Bronchial epithelial cell (primary cell): Measurements from ENCODE around the gene LRP2. TPM values are rescaled to one million over a fixed set of nuclear protein-coding genes. Genes with fewer than 3 reads are reported as not detected.

Experiments
- DNase-seq: peaks from one replicate; pipeline ENCODE4 v3.0.0-alpha.2; 2010; ENCODE audit warnings: low read depth
- FAIRE-seq: peaks from 2 replicates; lab custom pipeline; 2011; peaks lifted over from hg19 to GRCh38; lab: Jason Lieb, UNC
- H3K27me3 ChIP-seq: 2 replicates; pipeline ENCODE4 v1.5.1; 2011; ENCODE audit warnings: low read length; ENCODE audit not compliant: control insufficient read depth, insufficient read depth
- H3K36me3 ChIP-seq: 2 replicates; pipeline ENCODE4 v1.5.1; 2011; ENCODE audit warnings: low read length; ENCODE audit not compliant: control insufficient read depth, insufficient read depth
- H3K4me3 ChIP-seq: 2 replicates; pipeline ENCODE4 v1.5.1; 2011; ENCODE audit warnings: mild to moderate bottlenecking, low read depth, low read length, control low read depth
- CTCF ChIP-seq: IDR thresholded peaks from 2 replicates; pipeline ENCODE4 v1.5.1; 2011; ENCODE audit warnings: mild to moderate bottlenecking, moderate library complexity, low read length, control low read depth, inconsistent platforms; ENCODE audit not compliant: insufficient read depth, severe bottlenecking
- total RNA-seq: library from RNA; depleted of rRNA; stranded (reverse); fragments of >200 nt; gene quantifications from 2 replicates; pipeline ENCODE4 v1.2.1, GENCODE V29; 2014

The LRP2 gene
- total RNA-seq, 1 donor from 2014 or later: not detected

GRCh38 chr2:169237286-169237685 lies 125.0 kb downstream of the LRP2 start:
- no peak for TF ChIP-seq CTCF
- DNase-seq (no peak), FAIRE-seq (no peak)
- peaks cover 3% of the 10 kb centered on the region for H3K27me3 ChIP-seq
- H3K36me3 ChIP-seq: no peaks in the 10 kb centered on the region
- no peak overlapping the region for H3K4me3 ChIP-seq

GRCh38 chr2:169232551-169233154 lies 129.7 kb downstream of the LRP2 start:
- no peak for TF ChIP-seq CTCF
- no peaks in the 10 kb centered on the region for H3K27me3 ChIP-seq
- DNase-seq (no peak), FAIRE-seq (no peak)
- no peaks in the 10 kb centered on the region for H3K36me3 ChIP-seq
- H3K4me3 ChIP-seq: no peak overlapping the region

- Histone ChIP-seq H3K4me3 (no peak overlapping the region), H3K27me3 (no peaks in the 10 kb centered on the region), H3K36me3 (no peaks in the 10 kb centered on the region)
- DNase-seq: no peak
- no peak for TF ChIP-seq CTCF
- no peak for FAIRE-seq
These were observed 132.1 kb downstream of the LRP2 start for GRCh38 chr2:169230204-169230603.

- no peaks in the 10 kb centered on the region for H3K27me3 ChIP-seq
- DNase-seq (no peak), FAIRE-seq (no peak)
- H3K36me3 ChIP-seq: no peaks in the 10 kb centered on the region
- H3K4me3 ChIP-seq: no peak overlapping the region
- TF ChIP-seq CTCF: no peak
These were observed 132.7 kb downstream of the LRP2 start for GRCh38 chr2:169229590-169229989.

- FAIRE-seq (no peak), DNase-seq (peak; percentile 13)
- TF ChIP-seq CTCF: no peak
- Histone ChIP-seq H3K4me3 (no peak overlapping the region), H3K27me3 (no peaks in the 10 kb centered on the region), H3K36me3 (no peaks in the 10 kb centered on the region)
These were observed 136.4 kb downstream of the LRP2 start for GRCh38 chr2:169225906-169226305.

- Histone ChIP-seq H3K27me3 (no peaks in the 10 kb centered on the region), H3K4me3 (no peak overlapping the region), H3K36me3 (no peaks in the 10 kb centered on the region)
- no peak for FAIRE-seq
- no peak for TF ChIP-seq CTCF
- DNase-seq: no peak
These were observed 137.0 kb downstream of the LRP2 start for GRCh38 chr2:169225233-169225750.
